Activated CD8-positive, alpha-beta T cell treated with anti-CD3 and anti-CD28 coated beads for 36 hours (primary cell): ENCODE results near the gene RPRD1B. TPM values are rescaled to one million over a fixed set of nuclear protein-coding genes. Genes with fewer than 3 reads are reported as not detected.
A peak's percentile ranks its signal among the peaks of the same experiment; 100 is the strongest.

ENCODE experiments used
- ATAC-seq: fragments of 200-7000 bp; cut with Tn5 transposase; one replicate; pipeline ENCODE4 v1.10.0; 2021; ENCODE audit warnings: mild to moderate bottlenecking, moderate library complexity
- CTCF ChIA-PET: fragments of 350-600 bp; sonication (Branson Sonifier 250); formaldehyde crosslinking; loops from one replicate; lab custom pipeline; 2021; ENCODE audit warnings: antibody characterized with exemption; lab: Charles Lee
- POLR2A ChIA-PET: fragments of 350-600 bp; sonication (Branson Sonifier 250); formaldehyde crosslinking; loops from one replicate; lab custom pipeline; 2021; ENCODE audit warnings: antibody characterized with exemption; lab: Charles Lee
- DNase-seq: peaks from one replicate; pipeline ENCODE4 v3.0.0-alpha.2; 2020
- H3K27ac Mint-ChIP-seq: one replicate; pipeline ENCODE4 v1.8.0; 2021; ENCODE audit warnings: mild to moderate bottlenecking, mixed read lengths
- H3K27me3 Mint-ChIP-seq: one replicate; pipeline ENCODE4 v1.8.0; 2021; ENCODE audit warnings: mixed read lengths
- H3K36me3 Mint-ChIP-seq: one replicate; pipeline ENCODE4 v1.8.0; 2021; ENCODE audit warnings: low read depth, mixed read lengths
- H3K4me1 Mint-ChIP-seq: one replicate; pipeline ENCODE4 v1.8.0; 2021; ENCODE audit warnings: low read depth, mixed read lengths
- H3K4me3 Mint-ChIP-seq: one replicate; pipeline ENCODE4 v1.8.0; 2021; ENCODE audit warnings: mild to moderate bottlenecking, moderate library complexity, mixed read lengths
- H3K9me3 Mint-ChIP-seq: one replicate; pipeline ENCODE4 v1.8.0; 2021; ENCODE audit warnings: mixed read lengths
- intact Hi-C: fragments of 100-400 bp; cut with micrococcal nuclease; formaldehyde crosslinking; loops from one replicate; pipeline ENCODE4 v1.10.0; 2022
- total RNA-seq, 2 experiments: library from RNA; stranded (reverse); gene quantifications; one replicate each; pipeline ENCODE4 v1.2.3, GENCODE V29; 2021
- TF ChIP-seq, protein P1 (sequence below): fragments of 200-600 bp; IDR thresholded peaks from one replicate; pipeline ENCODE4 v1.8.0; 2022; ENCODE audit warnings: antibody characterized with exemption, mild to moderate bottlenecking

Gene RPRD1B
- total RNA-seq, 2 experiments from 2014 or later: 29.1 to 29.3 TPM

DNA sequence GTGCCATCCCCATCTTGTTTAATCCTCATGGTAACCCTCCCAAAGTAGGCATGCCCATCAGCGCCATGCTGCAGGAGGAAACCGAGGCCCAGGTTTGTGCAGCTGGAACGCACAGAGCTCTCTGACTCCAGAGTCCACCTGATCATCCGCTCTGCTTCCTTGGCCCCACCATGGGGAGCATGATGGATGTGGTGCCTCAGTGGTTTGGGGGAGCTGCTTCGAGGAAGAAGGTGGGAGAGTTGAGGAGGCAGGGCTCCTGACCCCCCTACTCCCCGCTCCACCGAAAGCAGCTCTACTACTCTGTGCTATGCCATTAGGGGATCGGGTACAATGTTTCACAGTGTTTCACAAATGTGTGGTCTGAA, 79.4 kb downstream of the RPRD1B start:
- Mint-ChIP-seq H3K4me3 (no peak overlapping the region), H3K9me3 (no peaks in the 10 kb centered on the region), H3K27ac (no peak overlapping the region), H3K27me3 (no peaks in the 10 kb centered on the region), H3K4me1 (no peaks in the 10 kb centered on the region), H3K36me3 (no peaks in the 10 kb centered on the region)
- intact Hi-C loops: no loop called here
- ATAC-seq: no peak
- CTCF ChIA-PET: interaction anchor here (0.8 to 3.7 kb wide), 6 partner anchors 13 to 113 kb away, joined by 3 to 30 read pairs (median 4); no protein-coding TSS in a partner anchor
- no peak for DNase-seq
- TF ChIP-seq, protein P1, sequence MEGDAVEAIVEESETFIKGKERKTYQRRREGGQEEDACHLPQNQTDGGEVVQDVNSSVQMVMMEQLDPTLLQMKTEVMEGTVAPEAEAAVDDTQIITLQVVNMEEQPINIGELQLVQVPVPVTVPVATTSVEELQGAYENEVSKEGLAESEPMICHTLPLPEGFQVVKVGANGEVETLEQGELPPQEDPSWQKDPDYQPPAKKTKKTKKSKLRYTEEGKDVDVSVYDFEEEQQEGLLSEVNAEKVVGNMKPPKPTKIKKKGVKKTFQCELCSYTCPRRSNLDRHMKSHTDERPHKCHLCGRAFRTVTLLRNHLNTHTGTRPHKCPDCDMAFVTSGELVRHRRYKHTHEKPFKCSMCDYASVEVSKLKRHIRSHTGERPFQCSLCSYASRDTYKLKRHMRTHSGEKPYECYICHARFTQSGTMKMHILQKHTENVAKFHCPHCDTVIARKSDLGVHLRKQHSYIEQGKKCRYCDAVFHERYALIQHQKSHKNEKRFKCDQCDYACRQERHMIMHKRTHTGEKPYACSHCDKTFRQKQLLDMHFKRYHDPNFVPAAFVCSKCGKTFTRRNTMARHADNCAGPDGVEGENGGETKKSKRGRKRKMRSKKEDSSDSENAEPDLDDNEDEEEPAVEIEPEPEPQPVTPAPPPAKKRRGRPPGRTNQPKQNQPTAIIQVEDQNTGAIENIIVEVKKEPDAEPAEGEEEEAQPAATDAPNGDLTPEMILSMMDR: no peak
- POLR2A ChIA-PET: no interaction called here

DNA sequence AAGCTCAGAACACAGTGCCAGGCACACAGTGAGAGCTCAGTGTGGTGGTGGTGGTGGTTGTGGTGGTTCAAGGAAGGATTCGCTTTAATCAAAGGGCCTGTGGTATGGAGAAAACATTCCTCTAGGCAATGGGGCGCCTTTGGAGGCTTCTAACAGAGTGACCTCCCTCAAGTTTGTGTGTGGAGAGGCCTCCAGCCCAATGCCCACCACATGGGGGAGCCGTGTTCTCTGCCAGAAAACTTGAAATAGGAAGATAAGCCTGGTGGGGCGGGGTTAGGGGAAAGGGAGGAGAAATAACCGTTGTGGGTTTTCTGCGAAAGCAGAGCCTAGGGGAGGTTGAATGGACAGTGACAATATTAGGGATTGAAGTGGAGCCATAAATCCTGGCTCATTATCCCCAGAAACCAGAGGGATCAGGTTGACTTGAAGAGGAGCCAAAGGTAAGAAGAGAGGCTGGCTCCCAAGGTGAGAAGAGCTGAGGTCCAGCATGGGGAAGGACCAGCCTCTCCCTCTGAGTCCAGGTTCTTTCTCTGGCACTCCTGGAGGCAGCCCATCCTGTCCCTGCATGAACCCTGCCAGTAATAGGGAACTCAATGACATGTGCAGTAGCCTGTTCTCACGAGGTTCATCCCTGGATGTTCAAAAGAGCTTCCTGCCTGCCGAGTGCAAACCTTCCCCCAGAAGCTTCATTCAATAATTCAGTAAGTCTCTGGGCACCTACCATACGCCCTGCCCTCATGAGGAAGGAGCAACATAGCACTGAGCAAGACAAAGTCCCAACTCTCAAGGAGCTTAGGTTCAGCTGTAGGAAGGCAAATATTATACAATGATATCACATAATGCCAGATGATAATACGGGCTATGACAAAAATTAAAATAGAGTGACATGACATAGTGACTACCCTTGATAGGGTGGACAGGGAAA, 80.1 kb downstream of the RPRD1B start:
- DNase-seq (peak; percentile 56), ATAC-seq (no peak)
- Mint-ChIP-seq H3K4me3 (no peak overlapping the region), H3K4me1 (no peaks in the 10 kb centered on the region), H3K27ac (no peak overlapping the region), H3K36me3 (no peaks in the 10 kb centered on the region), H3K27me3 (no peaks in the 10 kb centered on the region), H3K9me3 (no peaks in the 10 kb centered on the region)
- ChIA-PET CTCF (interaction anchor here (0.7 to 3.7 kb wide), 7 partner anchors 16 to 113 kb away, joined by 3 to 30 read pairs (median 3); no protein-coding TSS in a partner anchor), POLR2A (no interaction called here)
- intact Hi-C loops: no loop called here
- TF ChIP-seq, protein P1: no peak

DNA sequence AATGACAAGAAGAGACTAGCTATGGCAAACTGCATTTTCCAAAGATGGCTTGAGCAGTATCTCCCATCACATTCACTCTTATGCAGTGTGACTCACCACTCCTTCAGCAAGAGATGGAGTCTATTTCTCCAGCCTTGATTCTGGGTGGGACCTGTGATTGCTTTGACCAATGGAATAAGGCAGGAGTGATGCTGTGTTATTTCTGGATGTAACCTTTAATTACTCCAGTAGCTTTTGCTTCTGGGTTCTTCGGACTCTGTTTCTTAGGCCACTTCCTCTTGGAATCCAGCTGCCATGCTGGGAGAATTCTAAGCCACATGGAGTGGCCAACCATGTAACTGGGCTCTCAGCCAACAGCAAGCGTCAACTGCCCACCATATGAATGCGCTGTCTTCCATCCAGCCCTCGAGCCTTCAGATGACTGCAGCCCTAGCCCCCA, 80.8 kb downstream of the RPRD1B start:
- ChIA-PET CTCF (interaction anchor here (0.7 to 3.7 kb wide), 5 partner anchors 17 to 108 kb away, joined by 3 to 30 read pairs (median 4); no protein-coding TSS in a partner anchor), POLR2A (no interaction called here)
- H3K27me3 Mint-ChIP-seq: no peaks in the 10 kb centered on the region
- no peak for ATAC-seq
- DNase-seq: no peak
- no peak overlapping the region for H3K4me3 Mint-ChIP-seq
- intact Hi-C loops: no loop called here
- no peaks in the 10 kb centered on the region for H3K4me1 Mint-ChIP-seq
- no peaks in the 10 kb centered on the region for H3K36me3 Mint-ChIP-seq
- TF ChIP-seq, protein P1: no peak
- H3K9me3 Mint-ChIP-seq: no peaks in the 10 kb centered on the region
- no peak overlapping the region for H3K27ac Mint-ChIP-seq

DNA sequence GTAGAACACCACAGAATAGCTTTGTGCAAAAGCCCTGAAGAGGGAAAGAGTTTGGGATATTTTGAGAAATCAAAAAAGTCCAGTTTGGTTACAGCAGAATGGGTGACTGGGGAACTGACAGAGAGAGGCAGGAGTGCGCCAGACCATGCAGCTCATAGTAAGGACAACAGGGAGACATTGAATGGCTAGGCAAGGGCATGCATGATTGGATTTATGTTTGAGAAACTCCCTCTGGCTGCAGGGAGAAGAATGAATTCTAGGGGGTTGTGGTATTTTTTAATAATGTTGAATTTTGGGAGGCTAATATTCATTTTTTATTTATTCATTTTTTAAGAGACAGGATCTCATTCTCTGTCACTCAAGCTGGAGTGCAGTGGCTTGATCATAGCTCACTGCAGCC, 81.7 kb downstream of the RPRD1B start:
- H3K27me3 Mint-ChIP-seq: no peaks in the 10 kb centered on the region
- TF ChIP-seq, protein P1: no peak
- H3K9me3 Mint-ChIP-seq: no peaks in the 10 kb centered on the region
- DNase-seq: no peak
- ChIA-PET POLR2A (no interaction called here), CTCF (interaction anchor here (1.5 to 3.7 kb wide), 3 partner anchors 18 to 107 kb away, joined by 4 to 30 read pairs (median 5); no protein-coding TSS in a partner anchor)
- H3K27ac Mint-ChIP-seq: no peak overlapping the region
- intact Hi-C loops: no loop called here
- no peak for ATAC-seq
- no peaks in the 10 kb centered on the region for H3K4me1 Mint-ChIP-seq
- H3K36me3 Mint-ChIP-seq: no peaks in the 10 kb centered on the region
- H3K4me3 Mint-ChIP-seq: no peak overlapping the region

DNA sequence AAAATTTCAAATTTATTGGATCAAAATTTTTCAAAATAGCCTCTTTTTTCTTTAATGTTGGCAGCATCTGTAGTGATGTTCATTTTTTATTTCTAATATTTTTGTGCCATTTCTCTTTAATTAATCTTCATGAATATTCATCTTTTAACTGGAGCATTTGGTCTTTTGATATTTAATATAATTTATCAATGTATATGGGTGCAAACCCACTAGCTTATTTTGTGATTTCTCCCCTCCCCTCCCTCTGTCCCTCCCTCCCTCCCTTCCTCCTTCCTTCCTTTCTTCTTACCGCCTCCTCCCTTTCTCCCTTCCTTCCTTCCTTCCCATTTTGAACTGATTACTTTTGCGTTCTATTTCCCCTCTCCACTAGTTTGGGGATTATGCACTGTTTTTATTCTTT, 82.3 kb downstream of the RPRD1B start:
- intact Hi-C loops: no loop called here
- POLR2A ChIA-PET: no interaction called here

More for the DNA sequence above, 82.3 kb downstream of the RPRD1B start:
- Mint-ChIP-seq H3K27me3 (no peaks in the 10 kb centered on the region), H3K4me1 (no peaks in the 10 kb centered on the region), H3K36me3 (no peaks in the 10 kb centered on the region), H3K9me3 (no peaks in the 10 kb centered on the region), H3K27ac (no peak overlapping the region), H3K4me3 (no peak overlapping the region)
- CTCF ChIA-PET: interaction anchor here (1.9 kb wide), 1 partner anchor 43 kb away, joined by 5 read pairs; no protein-coding TSS in a partner anchor
- no peak for DNase-seq
- TF ChIP-seq, protein P1: no peak
- no peak for ATAC-seq
